Thyroid gland (tissue), 4 donors: ENCODE data around the gene ATP2C1. TPM values are rescaled to one million over a fixed set of nuclear protein-coding genes. Genes with fewer than 3 reads are reported as not detected.
"Not testable (repeated sequence)": the region's sequence is repeated elsewhere in the genome, so short reads cannot be mapped to it uniquely, and the experiment has no call there.

Experiments
- DNase-seq, 2 donors: peaks; one replicate each; pipeline ENCODE4 v3.0.0-alpha.2; 2019
- H3K27ac ChIP-seq, 3 donors: fragments of 200-600 bp; sonication (generic); 1 replicate in 2 of 3; 2 replicates in 1 of 3; pipeline ENCODE4 v1.5.1; 2016 to 2019; ENCODE audit warnings: mild to moderate bottlenecking in 1 of 3, moderate library complexity in 1 of 3
- H3K27me3 ChIP-seq: fragments of 200-600 bp; sonication (generic); one replicate; pipeline ENCODE4 v1.5.1; 2019
- H3K36me3 ChIP-seq, 2 donors: fragments of 200-600 bp; sonication (generic); one replicate each; pipeline ENCODE4 v1.5.1; 2016 to 2019
- H3K4me1 ChIP-seq, 2 donors: fragments of 200-600 bp; sonication (generic); one replicate each; pipeline ENCODE4 v1.5.1; 2017 to 2019
- H3K4me3 ChIP-seq, 3 donors: fragments of 200-600 bp; sonication (generic); replicated peaks in 1 of 3; 1 replicate in 2 of 3; 2 replicates in 1 of 3; pipeline ENCODE4 v1.5.1; 2016; ENCODE audit warnings: mild to moderate bottlenecking in 1 of 3
- H3K9me3 ChIP-seq: fragments of 200-600 bp; sonication (generic); one replicate; pipeline ENCODE4 v1.5.1; 2017
- POLR2A ChIP-seq, 2 donors: fragments of 450-650 bp; IDR thresholded peaks; one replicate each; pipeline ENCODE4 v1.6.1; 2017; ENCODE audit warnings: antibody characterized with exemption in 2 of 2, mild to moderate bottlenecking in 2 of 2, moderate library complexity in 1 of 2
- WGBS, 2 donors: methylation state at CpG; one replicate each; pipeline ENCODE4 v1.1.5; 2017; 5-methylcytosine and 5-hydroxymethylcytosine counted together
- intact Hi-C: fragments of 100-400 bp; cut with DNase I; formaldehyde crosslinking; loops from one replicate; pipeline ENCODE4 v1.15.1; 2023
- total RNA-seq, 4 donors: library from RNA; depleted of rRNA; stranded (reverse); fragments of >200 nt; gene quantifications; one replicate each; pipeline ENCODE4 v1.2.3, GENCODE V29; 2016
- TF ChIP-seq, protein P1 (sequence below), 6 experiments: fragments of 200-600 bp in 3 of 6; fragments of 450-650 bp in 3 of 6; sonication (generic) in 3 of 6; IDR thresholded peaks; one replicate each; pipeline ENCODE4 v1.5.1; 2016 to 2019; ENCODE audit warnings: antibody characterized with exemption in 6 of 6, mild to moderate bottlenecking in 2 of 6, inconsistent platforms in 1 of 6, moderate library complexity in 1 of 6

The ATP2C1 gene
- total RNA-seq, 4 donors from 2014 or later: 58.9 to 89.2 (median 62.0) TPM

DNA sequence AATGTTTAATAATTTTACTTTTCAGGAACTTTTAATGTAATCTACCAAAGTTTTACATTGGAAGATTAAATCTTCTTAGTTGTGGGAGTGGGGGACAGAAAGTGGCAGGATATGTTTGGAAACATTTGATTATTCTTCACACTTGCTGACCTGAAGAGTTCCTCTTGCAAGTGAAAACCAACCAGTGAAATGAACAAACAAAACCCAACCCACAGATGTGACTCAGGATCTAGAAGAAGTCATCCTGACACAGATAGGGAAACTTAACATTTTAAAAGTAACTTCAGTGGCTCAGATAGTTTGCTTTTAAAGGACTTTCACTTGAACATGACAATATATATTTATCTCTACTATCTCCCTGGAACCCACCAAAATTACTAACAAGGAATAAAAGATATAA is 77.3 kb downstream of the ATP2C1 start:
- H3K4me1 ChIP-seq: no peaks in the 10 kb centered on the region
- DNase-seq: no peak
- H3K4me3 ChIP-seq: no peak overlapping the region
- no peaks in the 10 kb centered on the region for H3K9me3 ChIP-seq
- H3K27me3 ChIP-seq: no peaks in the 10 kb centered on the region
- intact Hi-C loops: no loop called here
- TF ChIP-seq POLR2A (IDR thresholded peaks at IDR 0.05): no peak
- TF ChIP-seq, protein P1, sequence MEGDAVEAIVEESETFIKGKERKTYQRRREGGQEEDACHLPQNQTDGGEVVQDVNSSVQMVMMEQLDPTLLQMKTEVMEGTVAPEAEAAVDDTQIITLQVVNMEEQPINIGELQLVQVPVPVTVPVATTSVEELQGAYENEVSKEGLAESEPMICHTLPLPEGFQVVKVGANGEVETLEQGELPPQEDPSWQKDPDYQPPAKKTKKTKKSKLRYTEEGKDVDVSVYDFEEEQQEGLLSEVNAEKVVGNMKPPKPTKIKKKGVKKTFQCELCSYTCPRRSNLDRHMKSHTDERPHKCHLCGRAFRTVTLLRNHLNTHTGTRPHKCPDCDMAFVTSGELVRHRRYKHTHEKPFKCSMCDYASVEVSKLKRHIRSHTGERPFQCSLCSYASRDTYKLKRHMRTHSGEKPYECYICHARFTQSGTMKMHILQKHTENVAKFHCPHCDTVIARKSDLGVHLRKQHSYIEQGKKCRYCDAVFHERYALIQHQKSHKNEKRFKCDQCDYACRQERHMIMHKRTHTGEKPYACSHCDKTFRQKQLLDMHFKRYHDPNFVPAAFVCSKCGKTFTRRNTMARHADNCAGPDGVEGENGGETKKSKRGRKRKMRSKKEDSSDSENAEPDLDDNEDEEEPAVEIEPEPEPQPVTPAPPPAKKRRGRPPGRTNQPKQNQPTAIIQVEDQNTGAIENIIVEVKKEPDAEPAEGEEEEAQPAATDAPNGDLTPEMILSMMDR (IDR thresholded peaks at IDR 0.05): no peak
- peaks cover 4 to 6% of the 10 kb centered on the region in 2 donors for H3K36me3 ChIP-seq
- H3K27ac ChIP-seq: no peak overlapping the region

DNA sequence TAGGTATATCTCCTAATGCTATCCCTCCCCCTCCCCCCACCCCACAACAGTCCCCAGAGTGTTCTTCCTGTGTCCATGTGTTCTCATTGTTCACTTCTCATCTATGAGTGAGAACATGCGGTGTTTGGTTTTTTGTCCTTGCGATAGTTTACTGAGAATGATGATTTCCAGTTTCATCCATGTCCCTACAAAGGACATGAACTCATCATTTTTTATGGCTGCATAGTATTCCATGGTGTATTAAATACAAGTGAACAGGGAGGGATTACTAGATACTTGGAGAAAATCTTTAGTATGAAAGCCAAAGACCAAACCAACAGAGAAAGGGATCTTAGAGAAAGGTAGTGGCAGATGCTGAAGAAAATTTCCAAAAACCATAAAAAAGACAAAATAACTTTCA is 78.7 kb downstream of the ATP2C1 start:
- H3K27ac ChIP-seq, H3K36me3 ChIP-seq, DNase-seq, H3K4me1 ChIP-seq, H3K27me3 ChIP-seq, H3K4me3 ChIP-seq, intact Hi-C loops, H3K9me3 ChIP-seq: not testable (repeated sequence)
- 98 to 100% methylated on average over 2 of the region's 2 CpGs for WGBS, 2 donors

DNA sequence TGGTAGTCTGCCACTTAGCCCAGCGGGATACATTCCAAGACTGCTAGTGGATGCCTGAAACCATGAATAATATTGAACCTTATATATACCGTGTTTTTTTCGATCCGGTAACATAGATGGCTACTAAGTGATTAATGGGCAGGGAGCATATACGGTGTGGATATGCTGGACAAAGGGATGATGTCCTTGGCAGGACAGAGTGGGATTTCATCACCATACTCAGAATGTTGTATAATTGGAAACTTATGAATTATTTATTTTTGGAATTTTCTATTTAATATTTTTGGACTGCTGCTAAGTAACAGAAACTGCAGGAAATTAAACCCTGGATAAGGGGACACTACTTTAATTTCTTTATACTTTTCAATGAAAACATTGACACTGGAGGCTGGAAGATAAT is 79.5 kb downstream of the ATP2C1 start:
- TF ChIP-seq POLR2A (IDR thresholded peaks at IDR 0.05): no peak
- no peak for DNase-seq
- Histone ChIP-seq H3K36me3 (peaks cover 0 to 4% of the 10 kb centered on the region in 2 donors), H3K9me3 (no peaks in the 10 kb centered on the region), H3K4me3 (no peak overlapping the region), H3K4me1 (no peaks in the 10 kb centered on the region), H3K27ac (no peak overlapping the region), H3K27me3 (no peaks in the 10 kb centered on the region)
- intact Hi-C loops: no loop called here
- 83 to 87% methylated on average over 5 of the region's 5 CpGs for WGBS, 2 donors

DNA sequence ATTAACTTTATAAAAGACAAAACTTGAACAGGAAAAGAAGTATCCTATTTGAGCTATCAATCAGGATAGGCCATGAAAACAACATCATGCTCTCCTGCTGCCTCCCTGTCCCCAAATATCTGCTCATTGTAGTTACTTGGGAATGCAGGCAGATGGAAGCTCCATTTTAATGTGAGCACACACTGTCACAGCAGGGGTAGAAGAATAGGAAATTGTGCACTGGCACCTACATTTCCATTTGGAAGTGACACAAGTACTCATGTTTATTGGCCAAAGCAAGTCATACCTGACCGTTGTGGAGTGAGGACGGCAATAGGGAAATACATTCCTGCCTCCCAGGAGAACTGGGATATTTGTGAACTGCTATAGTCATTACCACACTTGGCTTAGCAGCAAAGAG is 80.3 kb downstream of the ATP2C1 start:
- DNase-seq: no peak
- intact Hi-C loops: no loop called here
- Histone ChIP-seq H3K9me3 (no peaks in the 10 kb centered on the region), H3K27ac (no peak overlapping the region), H3K27me3 (no peaks in the 10 kb centered on the region), H3K4me1 (no peaks in the 10 kb centered on the region), H3K36me3 (peaks cover 0 to 3% of the 10 kb centered on the region in 2 donors), H3K4me3 (no peak overlapping the region)
- 95% methylated on average over 2 of the region's 2 CpGs for WGBS, 2 donors
- TF ChIP-seq, protein P1 (IDR thresholded peaks at IDR 0.05): no peak
- no peak for TF ChIP-seq POLR2A (IDR thresholded peaks at IDR 0.05)

DNA sequence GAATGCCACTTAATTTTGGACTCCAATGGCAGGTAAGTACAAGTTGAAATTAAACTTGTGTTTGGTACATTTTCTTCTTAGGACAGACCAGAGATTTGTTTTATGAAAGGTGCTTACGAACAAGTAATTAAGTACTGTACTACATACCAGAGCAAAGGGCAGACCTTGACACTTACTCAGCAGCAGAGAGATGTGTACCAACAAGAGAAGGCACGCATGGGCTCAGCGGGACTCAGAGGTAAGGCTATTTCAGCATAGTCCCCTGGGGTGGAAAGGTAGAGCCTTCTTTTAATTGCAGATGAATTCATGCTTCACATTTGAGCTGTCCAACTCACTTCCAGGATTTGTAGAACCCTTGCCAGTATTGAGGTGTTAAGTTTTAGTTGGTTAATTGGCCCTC is 81.4 kb downstream of the ATP2C1 start:
- Histone ChIP-seq H3K9me3 (no peaks in the 10 kb centered on the region), H3K4me1 (no peaks in the 10 kb centered on the region), H3K27ac (no peak overlapping the region), H3K4me3 (no peak overlapping the region), H3K36me3 (no peaks in the 10 kb centered on the region), H3K27me3 (no peaks in the 10 kb centered on the region)
- no peak for DNase-seq
- intact Hi-C loops: no loop called here
- whole genome bisulfite sequencing, 2 donors: 97 to 99% methylated on average over 3 of the region's 3 CpGs
- TF ChIP-seq, protein P1 (IDR thresholded peaks at IDR 0.05): no peak
- no peak for TF ChIP-seq POLR2A (IDR thresholded peaks at IDR 0.05)

DNA sequence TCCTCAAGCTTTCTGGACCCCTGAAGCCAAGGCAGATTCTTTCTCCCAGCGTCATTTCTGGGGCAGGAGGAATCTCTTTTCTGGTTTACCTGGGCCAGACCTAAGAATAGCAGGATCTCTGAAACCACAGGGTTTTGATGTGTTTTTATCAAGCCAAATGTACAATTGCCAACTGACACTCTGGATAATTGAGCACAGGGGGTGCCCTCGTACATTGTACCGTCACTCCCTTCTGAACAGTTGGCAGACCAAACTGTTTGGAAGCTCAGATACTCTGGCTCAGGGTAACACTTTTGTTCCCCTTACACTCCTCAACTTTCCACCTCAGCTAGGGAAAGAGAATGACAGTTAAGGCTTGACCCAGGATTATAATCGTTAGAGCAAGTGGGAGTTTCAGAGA is 82.8 kb downstream of the ATP2C1 start:
- Histone ChIP-seq H3K27ac (no peak overlapping the region), H3K27me3 (no peaks in the 10 kb centered on the region), H3K9me3 (no peaks in the 10 kb centered on the region), H3K4me1 (no peaks in the 10 kb centered on the region), H3K36me3 (no peaks in the 10 kb centered on the region), H3K4me3 (no peak overlapping the region)
- 86 to 88% methylated on average over 4 of the region's 4 CpGs for WGBS, 2 donors
- DNase-seq: no peak
- intact Hi-C loops: no loop called here
- TF ChIP-seq, protein P1 (IDR thresholded peaks at IDR 0.05): no peak
- TF ChIP-seq POLR2A (IDR thresholded peaks at IDR 0.05): no peak
